Activated CD4-positive, alpha-beta T cell treated with anti-CD3 and anti-CD28 coated beads for 4 hours (primary cell): ENCODE data around the gene ECI1.

ENCODE experiments used
- DNase-seq, 2 donors: peaks; one replicate each; pipeline ENCODE4 v3.0.0-alpha.2; 2020

ECI1 gene

GRCh38 chr16:2194166-2194834 lies 57.1 kb downstream of the ECI1 start:
- DNase-seq, result no peak

DNA sequence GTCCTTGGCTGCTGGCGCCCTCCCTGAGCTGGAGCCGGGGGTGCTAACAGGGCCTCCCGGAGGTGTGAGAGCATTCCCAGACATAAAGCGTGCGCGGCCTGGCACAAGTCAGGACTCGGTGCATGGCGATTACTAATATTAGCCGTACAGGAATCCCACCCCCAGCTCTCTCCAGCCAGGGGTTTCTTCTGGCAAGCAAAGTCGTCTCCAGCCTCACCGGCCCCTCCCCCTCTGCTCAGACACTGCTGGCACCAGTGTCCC lies 60.0 kb downstream of the ECI1 start:
- no peak for DNase-seq

DNA sequence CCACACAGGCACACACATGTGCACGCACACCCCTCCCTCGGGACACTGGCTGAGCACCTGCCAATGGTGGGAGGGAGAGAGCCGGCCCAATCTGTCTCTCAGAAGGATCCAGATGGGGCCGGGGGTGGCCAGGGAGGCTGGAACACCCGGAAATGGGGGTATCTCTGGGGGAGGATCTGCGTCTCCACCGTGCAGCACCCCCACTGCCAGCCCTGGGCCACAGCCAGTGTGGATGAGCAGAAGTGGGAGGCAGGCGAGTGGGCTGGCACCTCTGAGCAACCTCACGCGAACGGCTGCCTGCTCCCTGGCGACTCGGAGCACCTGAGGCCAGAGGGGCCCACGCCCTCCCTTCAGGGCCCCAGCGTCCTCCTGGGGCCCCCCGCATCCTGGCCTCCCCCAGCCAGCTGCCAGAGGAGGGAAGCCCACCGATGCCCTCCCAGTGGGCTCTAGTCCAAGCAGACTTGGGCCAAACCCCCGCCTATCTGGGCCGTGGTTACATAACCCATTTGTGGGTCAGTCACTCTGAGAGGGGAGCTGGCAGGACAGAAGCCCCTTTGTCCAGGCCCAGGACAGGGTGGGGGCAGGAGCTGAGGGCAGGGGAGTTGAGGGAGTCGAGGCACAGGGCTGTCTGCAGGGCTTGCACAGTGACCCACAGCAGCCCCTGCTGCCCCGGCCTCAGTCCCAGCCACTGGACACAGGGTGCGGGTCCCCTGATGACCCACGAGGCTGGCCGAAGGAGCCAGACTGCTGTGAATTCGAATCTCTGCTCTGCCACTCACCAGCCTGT lies 60.5 kb downstream of the ECI1 start:
- no peak for DNase-seq

- DNase-seq, result no peak
These were observed 61.3 kb downstream of the ECI1 start for GRCh38 chr16:2190002-2190658.
